ENCODE data around the gene HES1. TPM values are rescaled to one million over a fixed set of nuclear protein-coding genes. Genes with fewer than 3 reads are reported as not detected.
"Not testable (repeated sequence)": the region's sequence is repeated elsewhere in the genome, so short reads cannot be mapped to it uniquely, and the experiment has no call there.

Gene HES1
- polyA plus RNA-seq, 3 donors = 0.17 to 66.6 (median 0.26) TPM

DNA sequence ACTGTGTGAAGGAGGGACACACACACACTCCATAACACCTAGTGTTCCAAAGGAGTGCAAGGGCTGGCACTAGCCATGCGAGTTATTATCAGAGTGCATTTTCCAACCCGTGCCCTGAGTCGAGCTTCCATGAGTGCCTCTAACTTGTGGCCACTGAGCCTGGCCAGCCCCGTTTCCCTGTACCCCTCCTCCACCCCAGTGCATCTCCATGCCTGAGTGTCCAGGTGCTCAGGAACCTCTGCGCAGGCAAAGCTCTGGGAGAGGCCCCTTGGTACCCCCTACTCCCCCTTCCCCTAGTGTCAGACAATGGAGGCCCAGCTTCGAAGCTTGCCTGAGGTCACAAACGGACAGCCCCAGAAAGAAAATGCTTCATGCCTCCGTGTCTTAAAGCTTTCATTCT, 45.2 kb upstream of the HES1 start:
- 100% methylated on average over 6 of the region's 8 CpGs for WGBS (ENCODE audit: insufficient coverage)
- no peak overlapping the region for H3K4me3 Mint-ChIP-seq
- no peaks in the 10 kb centered on the region for H3K27me3 ChIP-seq (ENCODE audit: control insufficient read depth in 2 of 2, insufficient read depth in 2 of 2, low read length in 2 of 2)

DNA sequence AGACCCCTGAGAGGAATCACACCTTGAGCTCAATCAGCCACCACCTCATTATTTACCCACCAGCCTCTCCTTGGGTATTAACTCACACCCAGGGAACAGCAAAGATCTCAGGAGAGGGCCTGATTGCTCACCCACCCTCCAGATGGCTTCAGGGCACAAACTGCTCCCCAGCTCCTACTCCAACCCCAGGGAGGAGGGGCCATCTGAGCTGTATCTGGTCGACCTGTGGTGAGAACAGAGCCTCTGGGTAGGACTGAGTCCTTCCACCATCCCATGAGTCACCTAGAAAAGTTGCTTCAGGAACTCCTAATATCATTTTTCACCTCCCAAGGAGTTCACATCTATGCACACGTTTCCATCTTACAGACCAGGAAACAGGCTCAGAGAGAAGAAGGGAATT, 44.8 kb upstream of the HES1 start:
- Histone ChIP-seq H3K27ac (ENCODE audit: low read depth in 1 of 2, low read length in 2 of 2) (no peak overlapping the region), H3K36me3 (replicated peaks in 1 of 2; ENCODE audit: control insufficient read depth in 1 of 2, insufficient read depth in 2 of 2, low read length in 2 of 2) (no peaks in the 10 kb centered on the region), H3K9me3 (replicated peaks in 1 of 2; ENCODE audit: control insufficient read depth in 1 of 2, insufficient read depth in 1 of 2, low read length in 2 of 2) (no peaks in the 10 kb centered on the region), H3K4me1 (ENCODE audit: control insufficient read depth in 1 of 2, insufficient read depth in 2 of 2, low read length in 2 of 2) (peaks cover 38 to 39% of the 10 kb centered on the region in 2 donors), H3K27me3 (ENCODE audit: control insufficient read depth in 2 of 2, insufficient read depth in 2 of 2, low read length in 2 of 2) (no peaks in the 10 kb centered on the region), H3K4me2 (replicated peaks; ENCODE audit: extremely low read depth, low read length, poor library complexity, severe bottlenecking) (no peak overlapping the region), H2AFZ (ENCODE audit: insufficient read depth, low read depth, low read length, poor library complexity, severe bottlenecking) (no peak overlapping the region), H3K79me2 (ENCODE audit: insufficient read depth, low read length) (no peaks in the 10 kb centered on the region), H4K20me1 (ENCODE audit: insufficient read depth, low read length) (no peaks in the 10 kb centered on the region), H3K9ac (ENCODE audit: insufficient read depth, low read length, poor library complexity, severe bottlenecking) (no peak overlapping the region), H3K4me3 (replicated peaks in 1 of 3; ENCODE audit: low read depth in 2 of 3, low read length in 3 of 3) (no peak overlapping the region)
- H3K9me3 Mint-ChIP-seq = no peaks in the 10 kb centered on the region
- peaks cover 0 to 3% of the 10 kb centered on the region in 2 donors for H3K36me3 Mint-ChIP-seq
- no peak overlapping the region for H3K4me3 Mint-ChIP-seq
- H3K4me1 Mint-ChIP-seq = peaks cover 52% of the 10 kb centered on the region
- TF ChIP-seq, protein P1, sequence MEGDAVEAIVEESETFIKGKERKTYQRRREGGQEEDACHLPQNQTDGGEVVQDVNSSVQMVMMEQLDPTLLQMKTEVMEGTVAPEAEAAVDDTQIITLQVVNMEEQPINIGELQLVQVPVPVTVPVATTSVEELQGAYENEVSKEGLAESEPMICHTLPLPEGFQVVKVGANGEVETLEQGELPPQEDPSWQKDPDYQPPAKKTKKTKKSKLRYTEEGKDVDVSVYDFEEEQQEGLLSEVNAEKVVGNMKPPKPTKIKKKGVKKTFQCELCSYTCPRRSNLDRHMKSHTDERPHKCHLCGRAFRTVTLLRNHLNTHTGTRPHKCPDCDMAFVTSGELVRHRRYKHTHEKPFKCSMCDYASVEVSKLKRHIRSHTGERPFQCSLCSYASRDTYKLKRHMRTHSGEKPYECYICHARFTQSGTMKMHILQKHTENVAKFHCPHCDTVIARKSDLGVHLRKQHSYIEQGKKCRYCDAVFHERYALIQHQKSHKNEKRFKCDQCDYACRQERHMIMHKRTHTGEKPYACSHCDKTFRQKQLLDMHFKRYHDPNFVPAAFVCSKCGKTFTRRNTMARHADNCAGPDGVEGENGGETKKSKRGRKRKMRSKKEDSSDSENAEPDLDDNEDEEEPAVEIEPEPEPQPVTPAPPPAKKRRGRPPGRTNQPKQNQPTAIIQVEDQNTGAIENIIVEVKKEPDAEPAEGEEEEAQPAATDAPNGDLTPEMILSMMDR (IDR thresholded peaks at IDR 0.05) = no peak
- DNase-seq = peak in 1 of 3 donors; percentile 59
- intact Hi-C loops (cut with micrococcal nuclease) = loop anchor here in 1 of 2 donors (5.0 kb wide), 1 partner anchor 36 kb away; no protein-coding TSS in a partner anchor
- H3K27ac Mint-ChIP-seq = peak overlapping the region in 5 of 7 donors; percentile 53 to 97 (median 72)
- WGBS (ENCODE audit: insufficient coverage) = 100% methylated on average over 1 of the region's 2 CpGs
- peaks cover 0 to 3% (median 3%) of the 10 kb centered on the region in 3 donors for H3K27me3 Mint-ChIP-seq (ENCODE audit: low read depth in 3 of 3)

More for the DNA sequence above, 45.2 kb upstream of the HES1 start:
- Histone ChIP-seq H3K4me2 (replicated peaks; ENCODE audit: extremely low read depth, low read length, poor library complexity, severe bottlenecking) (no peak overlapping the region), H3K79me2 (ENCODE audit: insufficient read depth, low read length) (no peaks in the 10 kb centered on the region), H3K27ac (ENCODE audit: low read depth in 1 of 2, low read length in 2 of 2) (no peak overlapping the region), H3K36me3 (replicated peaks in 1 of 2; ENCODE audit: control insufficient read depth in 1 of 2, insufficient read depth in 2 of 2, low read length in 2 of 2) (no peaks in the 10 kb centered on the region), H3K4me1 (ENCODE audit: control insufficient read depth in 1 of 2, insufficient read depth in 2 of 2, low read length in 2 of 2) (peaks cover 37 to 39% of the 10 kb centered on the region in 2 donors), H3K4me3 (replicated peaks in 1 of 3; ENCODE audit: low read depth in 2 of 3, low read length in 3 of 3) (no peak overlapping the region), H4K20me1 (ENCODE audit: insufficient read depth, low read length) (no peaks in the 10 kb centered on the region), H3K9ac (ENCODE audit: insufficient read depth, low read length, poor library complexity, severe bottlenecking) (no peak overlapping the region), H3K9me3 (replicated peaks in 1 of 2; ENCODE audit: control insufficient read depth in 1 of 2, insufficient read depth in 1 of 2, low read length in 2 of 2) (no peaks in the 10 kb centered on the region), H2AFZ (ENCODE audit: insufficient read depth, low read depth, low read length, poor library complexity, severe bottlenecking) (no peak overlapping the region)
- TF ChIP-seq, protein P1 (IDR thresholded peaks at IDR 0.05) = no peak
- Mint-ChIP-seq H3K27me3 (ENCODE audit: low read depth in 3 of 3) (peaks cover 0 to 3% (median 3%) of the 10 kb centered on the region in 3 donors), H3K9me3 (no peaks in the 10 kb centered on the region), H3K27ac (peak overlapping the region in 5 of 7 donors; percentile 53 to 97 (median 95)), H3K4me1 (peaks cover 50% of the 10 kb centered on the region), H3K36me3 (peaks cover 0 to 3% of the 10 kb centered on the region in 2 donors)
- intact Hi-C loops (cut with micrococcal nuclease) = loop anchor here in 1 of 2 donors (5.0 kb wide), 1 partner anchor 37 kb away; no protein-coding TSS in a partner anchor
- no peak for DNase-seq

DNA sequence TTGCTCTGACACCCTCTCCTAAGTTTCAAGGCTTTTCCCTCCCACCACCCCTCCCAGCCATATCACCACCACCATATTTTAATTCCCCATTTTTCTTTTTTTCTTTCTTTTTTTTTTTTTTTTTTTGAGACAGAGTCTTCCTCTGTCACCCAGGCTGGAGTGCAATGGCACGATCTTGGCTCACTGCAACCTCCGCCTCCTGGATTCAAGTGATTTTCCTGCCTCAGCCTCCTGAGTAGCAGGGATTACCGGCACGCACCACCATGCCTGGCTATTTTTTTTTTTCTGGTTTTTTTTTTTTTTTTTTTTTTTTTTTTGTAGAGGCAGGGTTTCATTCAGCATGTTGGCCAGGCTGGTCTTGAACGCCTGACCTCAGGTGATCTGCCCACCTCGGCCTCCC, 44.1 kb upstream of the HES1 start:
- WGBS (ENCODE audit: insufficient coverage) = 100% methylated on average over 2 of the region's 6 CpGs
- intact Hi-C loops (cut with micrococcal nuclease) = loop anchor here in 1 of 2 donors (5.0 kb wide), 1 partner anchor 35 kb away; no protein-coding TSS in a partner anchor
- H3K4me1 Mint-ChIP-seq = peaks cover 52% of the 10 kb centered on the region
- not testable (repeated sequence) for H3K27ac Mint-ChIP-seq; H3K79me2 ChIP-seq (ENCODE audit: insufficient read depth, low read length); H3K36me3 ChIP-seq (replicated peaks in 1 of 2; ENCODE audit: control insufficient read depth in 1 of 2, insufficient read depth in 2 of 2, low read length in 2 of 2); DNase-seq; H3K27me3 ChIP-seq (ENCODE audit: control insufficient read depth in 2 of 2, insufficient read depth in 2 of 2, low read length in 2 of 2); H4K20me1 ChIP-seq (ENCODE audit: insufficient read depth, low read length); H3K4me3 ChIP-seq (replicated peaks in 1 of 3; ENCODE audit: low read depth in 2 of 3, low read length in 3 of 3); H3K27me3 Mint-ChIP-seq (ENCODE audit: low read depth in 3 of 3); H3K27ac ChIP-seq (ENCODE audit: low read depth in 1 of 2, low read length in 2 of 2); H3K9me3 Mint-ChIP-seq; H3K9me3 ChIP-seq (replicated peaks in 1 of 2; ENCODE audit: control insufficient read depth in 1 of 2, insufficient read depth in 1 of 2, low read length in 2 of 2); H3K36me3 Mint-ChIP-seq; H3K4me3 Mint-ChIP-seq; H3K9ac ChIP-seq (ENCODE audit: insufficient read depth, low read length, poor library complexity, severe bottlenecking); H3K4me2 ChIP-seq (replicated peaks; ENCODE audit: extremely low read depth, low read length, poor library complexity, severe bottlenecking); H2AFZ ChIP-seq (ENCODE audit: insufficient read depth, low read depth, low read length, poor library complexity, severe bottlenecking)
- H3K4me1 ChIP-seq (ENCODE audit: control insufficient read depth in 1 of 2, insufficient read depth in 2 of 2, low read length in 2 of 2) = peaks cover 38 to 39% of the 10 kb centered on the region in 2 donors

Data from CD14-positive monocyte (primary cell).